ENCODE measurements around the gene NR6A1.

The NR6A1 gene

DNA sequence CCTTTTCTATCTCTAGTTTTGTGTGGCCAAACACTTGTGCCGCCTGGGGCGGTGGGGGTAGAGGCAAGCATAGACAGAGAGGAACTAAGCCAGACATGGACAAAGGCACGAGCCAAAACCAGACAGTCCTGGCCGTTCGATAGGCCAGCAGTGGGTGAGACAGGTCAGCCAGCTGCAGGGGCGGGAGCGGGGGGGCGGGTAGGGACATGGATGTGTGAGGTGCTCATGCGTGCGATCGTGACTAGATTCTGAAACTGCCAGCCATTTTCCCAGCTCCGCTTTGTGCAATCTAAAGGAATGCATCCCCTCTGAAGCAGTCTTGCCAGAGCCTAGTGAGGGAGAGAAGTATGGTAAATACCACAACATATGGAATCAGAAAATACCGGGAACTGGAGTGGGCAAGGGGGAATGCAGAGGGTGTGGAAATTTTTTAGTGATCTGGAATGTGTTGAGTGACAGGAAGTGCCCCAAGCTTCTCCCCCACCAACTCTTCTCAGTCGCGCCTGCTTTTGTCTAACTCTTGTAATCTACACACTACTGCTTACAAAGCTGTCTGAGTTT lies 111.9 kb downstream of the NR6A1 start:
- TF ChIP-seq, protein P1, sequence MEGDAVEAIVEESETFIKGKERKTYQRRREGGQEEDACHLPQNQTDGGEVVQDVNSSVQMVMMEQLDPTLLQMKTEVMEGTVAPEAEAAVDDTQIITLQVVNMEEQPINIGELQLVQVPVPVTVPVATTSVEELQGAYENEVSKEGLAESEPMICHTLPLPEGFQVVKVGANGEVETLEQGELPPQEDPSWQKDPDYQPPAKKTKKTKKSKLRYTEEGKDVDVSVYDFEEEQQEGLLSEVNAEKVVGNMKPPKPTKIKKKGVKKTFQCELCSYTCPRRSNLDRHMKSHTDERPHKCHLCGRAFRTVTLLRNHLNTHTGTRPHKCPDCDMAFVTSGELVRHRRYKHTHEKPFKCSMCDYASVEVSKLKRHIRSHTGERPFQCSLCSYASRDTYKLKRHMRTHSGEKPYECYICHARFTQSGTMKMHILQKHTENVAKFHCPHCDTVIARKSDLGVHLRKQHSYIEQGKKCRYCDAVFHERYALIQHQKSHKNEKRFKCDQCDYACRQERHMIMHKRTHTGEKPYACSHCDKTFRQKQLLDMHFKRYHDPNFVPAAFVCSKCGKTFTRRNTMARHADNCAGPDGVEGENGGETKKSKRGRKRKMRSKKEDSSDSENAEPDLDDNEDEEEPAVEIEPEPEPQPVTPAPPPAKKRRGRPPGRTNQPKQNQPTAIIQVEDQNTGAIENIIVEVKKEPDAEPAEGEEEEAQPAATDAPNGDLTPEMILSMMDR (IDR thresholded peaks at IDR 0.05; ENCODE audit: insufficient read depth, missing control alignments), result no peak
- FAIRE-seq, result no peak
- DNase-seq (ENCODE audit: insufficient read length, low spot score), result no peak

DNA sequence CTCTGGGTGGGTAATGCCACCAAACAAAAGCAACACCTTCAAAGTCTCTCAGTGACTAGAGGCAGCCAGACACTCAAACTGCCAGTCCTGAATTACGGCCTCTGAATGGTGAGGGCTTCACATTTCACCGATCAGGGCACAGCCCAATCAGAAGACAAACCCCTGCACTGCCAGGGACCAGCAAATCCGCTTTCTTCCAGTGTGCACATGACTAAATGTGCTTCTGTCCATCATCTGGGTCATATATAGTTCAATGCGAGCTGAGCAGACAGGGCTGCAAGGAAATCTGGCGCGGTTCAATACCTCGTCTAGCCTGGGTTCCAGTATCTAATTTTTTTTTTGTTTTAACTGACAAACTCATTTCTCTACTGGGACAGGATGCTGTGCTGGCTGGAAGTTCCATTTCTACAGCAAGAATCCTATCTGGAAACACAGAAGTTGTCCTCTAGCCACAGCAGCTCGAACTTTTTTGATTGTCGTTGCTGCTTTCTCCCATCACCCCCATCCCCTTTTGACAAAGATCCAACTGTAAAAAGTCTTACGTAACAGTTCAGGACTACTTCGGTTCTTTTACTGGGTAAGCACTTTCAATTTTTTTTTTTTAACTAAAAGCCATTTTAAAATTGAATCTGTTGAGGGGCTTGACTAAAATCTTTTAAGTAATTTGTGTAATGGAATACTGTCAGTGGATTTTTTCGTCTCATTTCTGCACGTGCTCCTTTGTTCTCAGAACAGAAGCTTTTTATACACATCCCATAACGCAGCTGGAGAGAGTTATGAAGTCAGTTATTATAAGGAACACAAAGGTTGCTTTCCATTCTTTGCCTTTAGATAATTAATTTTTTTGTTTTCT lies 112.7 kb downstream of the NR6A1 start:
- no peak for DNase-seq (ENCODE audit: insufficient read length, low spot score)
- TF ChIP-seq, protein P1 (IDR thresholded peaks at IDR 0.05; ENCODE audit: insufficient read depth, missing control alignments), result no peak
- no peak for FAIRE-seq

DNA sequence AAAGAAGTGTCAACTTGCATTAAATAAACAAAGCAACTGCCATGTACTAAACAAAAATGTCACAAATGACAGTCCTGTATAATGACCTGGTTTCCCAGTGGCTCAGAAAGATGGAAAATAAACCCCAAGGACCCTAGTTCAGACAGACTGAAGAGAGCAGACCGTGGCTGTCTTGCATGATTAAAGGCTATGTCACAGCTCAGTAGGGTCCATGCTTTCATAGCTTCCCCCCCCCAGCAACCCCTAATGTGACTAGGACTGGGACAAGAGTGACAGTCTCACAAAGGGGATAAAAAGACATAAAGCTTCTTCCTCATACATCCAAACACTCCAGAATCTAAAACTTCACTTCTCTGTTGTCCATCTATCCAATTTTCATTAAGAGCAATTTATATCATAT lies 113.6 kb downstream of the NR6A1 start:
- DNase-seq (ENCODE audit: insufficient read length, low spot score) (no peak), FAIRE-seq (no peak)
- TF ChIP-seq, protein P1 (IDR thresholded peaks at IDR 0.05; ENCODE audit: insufficient read depth, missing control alignments), result no peak

DNA sequence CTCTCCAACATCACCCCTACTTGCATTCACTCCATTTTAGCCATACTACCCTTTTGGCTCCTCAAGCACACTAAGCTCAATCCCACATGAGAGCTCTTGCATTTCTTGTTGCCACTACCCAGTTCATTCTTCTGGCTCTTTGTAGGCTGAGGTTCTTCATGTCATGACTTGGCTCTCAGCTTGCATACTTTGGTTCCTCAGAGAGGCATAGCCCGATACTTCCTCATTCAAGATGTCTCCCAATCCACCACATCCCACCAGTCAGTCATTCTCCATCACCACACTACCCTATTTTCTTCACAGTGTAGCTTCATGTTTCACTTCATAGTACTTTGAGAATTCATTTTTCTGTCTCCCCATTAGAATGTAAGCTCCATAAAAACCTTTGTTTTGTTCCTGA lies 116.7 kb downstream of the NR6A1 start:
- DNase-seq (ENCODE audit: insufficient read length, low spot score) (no peak), FAIRE-seq (no peak)
- TF ChIP-seq, protein P1 (IDR thresholded peaks at IDR 0.05; ENCODE audit: insufficient read depth, missing control alignments), result no peak

DNA sequence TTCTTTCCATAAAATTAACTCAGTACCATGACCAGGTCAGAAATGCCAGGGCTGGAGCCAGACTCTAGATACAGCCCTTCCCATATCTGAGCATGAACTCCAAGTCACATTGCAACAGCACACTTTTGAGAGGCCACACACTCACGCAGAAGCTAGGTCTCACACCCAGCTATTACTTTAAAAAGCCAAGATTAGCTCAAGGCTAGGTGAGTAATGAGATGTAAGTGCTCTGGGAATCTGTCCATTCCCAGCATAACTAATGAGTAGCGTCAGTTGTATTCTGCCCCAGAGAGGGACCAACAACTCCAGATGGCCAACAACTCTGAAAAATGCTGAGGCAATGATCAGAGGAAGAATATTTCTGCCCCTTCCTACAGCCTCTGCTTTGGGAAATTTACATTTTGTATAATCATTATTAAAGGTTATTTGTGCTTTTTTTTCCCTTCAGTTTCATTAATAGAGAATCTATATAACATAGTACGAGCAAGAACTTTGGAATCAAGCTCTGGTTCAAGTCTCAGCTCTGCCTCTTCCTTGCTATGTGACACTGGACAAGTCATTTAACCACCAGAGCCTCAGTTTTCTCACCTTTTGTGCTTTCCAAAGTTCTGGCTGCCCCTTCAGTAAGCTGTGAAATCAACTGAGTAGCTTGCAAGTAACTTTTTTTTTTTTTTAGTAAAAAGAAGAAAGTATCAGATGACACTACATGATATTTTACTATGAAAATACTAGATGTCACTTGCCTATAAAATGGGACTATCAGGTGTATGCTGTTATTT lies 118.3 kb downstream of the NR6A1 start:
- TF ChIP-seq, protein P1 (IDR thresholded peaks at IDR 0.05; ENCODE audit: insufficient read depth, missing control alignments), result no peak
- DNase-seq (ENCODE audit: insufficient read length, low spot score) (no peak), FAIRE-seq (no peak)

DNA sequence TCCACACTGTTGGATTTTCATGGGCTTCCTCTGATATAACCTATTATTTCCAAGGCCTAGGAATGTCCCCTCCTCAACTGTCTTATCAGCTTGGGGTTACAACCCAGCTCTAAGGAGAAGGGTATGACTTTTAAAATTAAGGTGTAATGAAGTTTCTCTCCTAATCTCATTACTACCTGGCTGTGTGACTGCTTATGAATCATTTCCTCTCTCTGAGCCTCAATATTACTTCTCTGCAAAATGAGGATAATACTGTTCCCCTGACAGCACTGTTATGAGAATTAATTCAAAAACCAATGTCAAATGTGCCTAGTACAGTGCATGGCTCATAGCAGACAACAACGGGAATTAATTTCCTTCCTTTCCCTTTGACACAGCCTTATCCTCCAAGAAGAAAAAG lies 118.9 kb downstream of the NR6A1 start:
- DNase-seq (ENCODE audit: insufficient read length, low spot score) (no peak), FAIRE-seq (no peak)
- TF ChIP-seq, protein P1 (IDR thresholded peaks at IDR 0.05; ENCODE audit: insufficient read depth, missing control alignments), result no peak
